ENCODE measurements around the gene MAP4K4.

MAP4K4 gene

GRCh38 chr2:101697124-101698013 lies at the start of gene MAP4K4:
Gene MAP4K4 (plus strand): TSS chr2:101697707. CDS start chr2:101698081, 374 bp downstream.
- no peak for FAIRE-seq

GRCh38 chr2:101653469-101653868 lies 44.0 kb upstream of the MAP4K4 start:
- no peak for FAIRE-seq

GRCh38 chr2:101655702-101656422 lies 41.6 kb upstream of the MAP4K4 start:
- no peak for FAIRE-seq

GRCh38 chr2:101657787-101658186 lies 39.7 kb upstream of the MAP4K4 start:
- no peak for FAIRE-seq

- FAIRE-seq, result no peak
These were observed 39.1 kb upstream of the MAP4K4 start for GRCh38 chr2:101658387-101658786.

GRCh38 chr2:101665312-101665711 lies 32.2 kb upstream of the MAP4K4 start:
- FAIRE-seq, result no peak

- FAIRE-seq, result no peak
These were observed 29.7 kb upstream of the MAP4K4 start for GRCh38 chr2:101667823-101668222.

- no peak for FAIRE-seq
These were observed 25.5 kb upstream of the MAP4K4 start for GRCh38 chr2:101672047-101672446.

GRCh38 chr2:101673920-101674319 lies 23.6 kb upstream of the MAP4K4 start:
- no peak for FAIRE-seq

- FAIRE-seq, result no peak
These were observed 22.0 kb upstream of the MAP4K4 start for GRCh38 chr2:101675512-101675911.

GRCh38 chr2:101676674-101677073 lies 20.8 kb upstream of the MAP4K4 start:
- no peak for FAIRE-seq

- no peak for FAIRE-seq
These were observed 19.8 kb upstream of the MAP4K4 start for GRCh38 chr2:101677658-101678057.

GRCh38 chr2:101678379-101678778 lies 19.1 kb upstream of the MAP4K4 start:
- FAIRE-seq, result no peak

- FAIRE-seq, result no peak
These were observed 18.3 kb upstream of the MAP4K4 start for GRCh38 chr2:101679037-101679726.

GRCh38 chr2:101679801-101680487 lies 17.6 kb upstream of the MAP4K4 start:
- no peak for FAIRE-seq

GRCh38 chr2:101682311-101682710 lies 15.2 kb upstream of the MAP4K4 start:
- no peak for FAIRE-seq

GRCh38 chr2:101684313-101684712 lies 13.2 kb upstream of the MAP4K4 start:
- FAIRE-seq, result no peak

- no peak for FAIRE-seq
These were observed 9.2 kb upstream of the MAP4K4 start for GRCh38 chr2:101688261-101688660.

GRCh38 chr2:101689114-101689825 lies 8.2 kb upstream of the MAP4K4 start:
- no peak for FAIRE-seq

GRCh38 chr2:101690547-101691152 lies 6.9 kb upstream of the MAP4K4 start:
- no peak for FAIRE-seq

- no peak for FAIRE-seq
These were observed 5.5 kb upstream of the MAP4K4 start for GRCh38 chr2:101692041-101692440.

GRCh38 chr2:101692766-101693165 lies 4.7 kb upstream of the MAP4K4 start:
- FAIRE-seq, result no peak

All from TTC549 (cell line).